CD4-positive, alpha-beta T cell treated with Interleukin-4 for 1 hour (primary cell): ENCODE results near the gene TMEM116.
A peak's percentile ranks its signal among the peaks of the same experiment; 100 is the strongest.
"Not testable (repeated sequence)": the region's sequence is repeated elsewhere in the genome, so short reads cannot be mapped to it uniquely, and the experiment has no call there.

Experiments
- DNase-seq, 2 donors: peaks; one replicate each; pipeline ENCODE4 v3.0.0-alpha.2; 2020 to 2022

The TMEM116 gene

GRCh38 chr12:112008918-112009317 is 4.0 kb downstream of the TMEM116 start:
- no peak for DNase-seq

GRCh38 chr12:112007945-112008344 is 5.0 kb downstream of the TMEM116 start:
- no peak for DNase-seq

GRCh38 chr12:112005419-112006395 is 7.3 kb downstream of the TMEM116 start:
- DNase-seq: no peak

- no peak for DNase-seq
Observed at GRCh38 chr12:112004041-112004440, 8.9 kb downstream of the TMEM116 start.

- DNase-seq: no peak
Observed at GRCh38 chr12:112001576-112001975, 11.4 kb downstream of the TMEM116 start.

- peak in 1 of 2 donors; percentile 41 for DNase-seq
Observed at GRCh38 chr12:112000820-112001219, 12.1 kb downstream of the TMEM116 start.

GRCh38 chr12:111999129-111999528 is 13.8 kb downstream of the TMEM116 start:
- not testable (repeated sequence) for DNase-seq

- no peak for DNase-seq
Observed at GRCh38 chr12:111998015-111998414, 14.9 kb downstream of the TMEM116 start.

GRCh38 chr12:111997300-111997699 is 15.7 kb downstream of the TMEM116 start:
- no peak for DNase-seq

GRCh38 chr12:111995782-111996480 is 17.0 kb downstream of the TMEM116 start:
- no peak for DNase-seq

- peak in 1 of 2 donors; percentile 67 for DNase-seq
Observed at GRCh38 chr12:111994211-111995111, 18.5 kb downstream of the TMEM116 start.

- DNase-seq: peak in 1 of 2 donors; percentile 52
Observed at GRCh38 chr12:111993292-111994150, 19.4 kb downstream of the TMEM116 start.

GRCh38 chr12:111992464-111992863 is 20.5 kb downstream of the TMEM116 start:
- no peak for DNase-seq

- no peak for DNase-seq
Observed at GRCh38 chr12:111991946-111992345, 21.0 kb downstream of the TMEM116 start.

GRCh38 chr12:111991535-111991934 is 21.4 kb downstream of the TMEM116 start:
- no peak for DNase-seq

- no peak for DNase-seq
Observed at GRCh38 chr12:111984820-111985219, 28.1 kb downstream of the TMEM116 start.

GRCh38 chr12:111981987-111982386 is 31.0 kb downstream of the TMEM116 start:
- no peak for DNase-seq

- DNase-seq: no peak
Observed at GRCh38 chr12:111980598-111980997, 32.4 kb downstream of the TMEM116 start.

GRCh38 chr12:111978545-111978944 is 34.4 kb downstream of the TMEM116 start:
- DNase-seq: no peak

- DNase-seq: no peak
Observed at GRCh38 chr12:111976860-111977259, 36.1 kb downstream of the TMEM116 start.

- no peak for DNase-seq
Observed at GRCh38 chr12:111976291-111976690, 36.7 kb downstream of the TMEM116 start.
